Measurements from ENCODE around the gene SBNO2. TPM values are rescaled to one million over a fixed set of nuclear protein-coding genes. Genes with fewer than 3 reads are reported as not detected.
A peak's percentile ranks its signal among the peaks of the same experiment; 100 is the strongest.

The SBNO2 gene
- total RNA-seq, 1 donor from 2014 or later, result 53.0 TPM

DNA sequence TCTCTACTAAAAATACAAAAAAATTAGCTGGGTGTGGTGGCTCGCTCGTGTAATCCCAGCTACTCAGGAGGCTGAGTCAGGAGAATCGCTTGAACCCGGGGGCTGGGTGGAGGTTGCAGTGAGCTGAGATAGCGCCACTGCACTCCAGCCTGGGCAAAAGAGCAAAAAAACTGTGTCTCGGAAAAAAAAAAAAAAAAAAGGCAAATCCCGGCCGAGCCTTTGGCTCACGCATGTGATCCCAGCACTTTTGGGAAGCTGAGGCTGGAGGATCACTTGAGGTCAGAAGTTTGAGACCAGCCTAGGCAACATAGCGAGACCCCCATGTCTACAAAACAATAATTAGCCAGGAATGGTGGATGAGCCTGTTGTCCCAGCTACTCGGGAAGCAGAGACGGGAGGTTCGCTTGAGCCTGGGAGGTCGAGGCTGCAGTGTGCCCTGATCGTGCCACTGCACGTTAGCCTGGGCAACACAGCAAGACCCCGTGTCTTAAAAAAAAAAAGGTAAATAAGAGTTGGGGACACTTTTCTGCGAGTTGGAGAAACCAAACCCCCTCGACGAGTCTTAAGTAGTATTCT lies 70.8 kb downstream of the SBNO2 start:
- Mint-ChIP-seq H3K27ac (peak overlapping the region; percentile 92), H3K4me3 (peak overlapping the region; percentile 57), H3K27me3 (ENCODE audit: low read depth) (no peaks in the 10 kb centered on the region), H3K9me3 (no peaks in the 10 kb centered on the region), H3K36me3 (no peaks in the 10 kb centered on the region), H3K4me1 (peaks cover 28% of the 10 kb centered on the region)
- TF ChIP-seq, protein P1, sequence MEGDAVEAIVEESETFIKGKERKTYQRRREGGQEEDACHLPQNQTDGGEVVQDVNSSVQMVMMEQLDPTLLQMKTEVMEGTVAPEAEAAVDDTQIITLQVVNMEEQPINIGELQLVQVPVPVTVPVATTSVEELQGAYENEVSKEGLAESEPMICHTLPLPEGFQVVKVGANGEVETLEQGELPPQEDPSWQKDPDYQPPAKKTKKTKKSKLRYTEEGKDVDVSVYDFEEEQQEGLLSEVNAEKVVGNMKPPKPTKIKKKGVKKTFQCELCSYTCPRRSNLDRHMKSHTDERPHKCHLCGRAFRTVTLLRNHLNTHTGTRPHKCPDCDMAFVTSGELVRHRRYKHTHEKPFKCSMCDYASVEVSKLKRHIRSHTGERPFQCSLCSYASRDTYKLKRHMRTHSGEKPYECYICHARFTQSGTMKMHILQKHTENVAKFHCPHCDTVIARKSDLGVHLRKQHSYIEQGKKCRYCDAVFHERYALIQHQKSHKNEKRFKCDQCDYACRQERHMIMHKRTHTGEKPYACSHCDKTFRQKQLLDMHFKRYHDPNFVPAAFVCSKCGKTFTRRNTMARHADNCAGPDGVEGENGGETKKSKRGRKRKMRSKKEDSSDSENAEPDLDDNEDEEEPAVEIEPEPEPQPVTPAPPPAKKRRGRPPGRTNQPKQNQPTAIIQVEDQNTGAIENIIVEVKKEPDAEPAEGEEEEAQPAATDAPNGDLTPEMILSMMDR (IDR thresholded peaks at IDR 0.05; ENCODE audit: unreplicated experiment), result no peak
- DNase-seq (ENCODE audit: low spot score in 2 of 2, unreplicated experiment in 2 of 2), result no peak

DNA sequence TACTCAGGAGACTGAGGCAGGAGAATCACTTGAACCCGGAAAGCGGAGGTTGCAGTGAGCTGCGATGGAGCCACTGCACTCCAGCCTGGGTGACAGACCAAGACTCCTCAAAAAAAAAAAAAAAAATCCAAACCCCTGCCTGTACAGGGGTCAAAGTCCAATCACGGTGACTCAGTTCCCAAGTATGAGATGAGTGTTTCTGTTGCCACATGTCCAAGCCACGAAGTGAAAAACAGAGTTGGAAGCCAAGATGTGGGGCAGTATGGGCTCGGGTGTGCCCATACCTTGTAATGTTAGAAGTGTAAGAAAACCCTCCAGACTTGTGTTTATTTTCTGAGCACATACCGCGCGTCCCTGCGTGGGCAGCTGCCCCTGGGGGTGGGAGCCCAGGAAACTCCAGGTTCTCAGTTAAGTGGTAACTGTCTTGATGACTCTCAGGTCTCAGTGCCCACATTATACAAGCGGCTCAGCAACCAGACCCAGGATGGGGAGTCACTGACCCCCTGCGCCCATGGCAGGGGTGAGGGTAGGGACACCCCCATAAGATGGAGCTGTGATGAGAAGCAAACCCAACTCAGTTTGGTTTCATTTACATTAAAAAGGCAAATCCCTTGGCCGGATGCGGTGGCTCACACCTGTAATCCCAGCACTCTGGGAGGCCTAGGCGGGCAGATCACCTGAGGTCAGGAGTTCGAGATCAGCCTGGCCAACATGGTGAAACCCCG lies 71.5 kb downstream of the SBNO2 start:
- no peaks in the 10 kb centered on the region for H3K9me3 Mint-ChIP-seq
- H3K4me1 Mint-ChIP-seq, result peaks cover 28% of the 10 kb centered on the region
- no peak overlapping the region for H3K4me3 Mint-ChIP-seq
- TF ChIP-seq, protein P1 (IDR thresholded peaks at IDR 0.05; ENCODE audit: unreplicated experiment), result no peak
- peak overlapping the region; percentile 92 for H3K27ac Mint-ChIP-seq
- H3K27me3 Mint-ChIP-seq (ENCODE audit: low read depth), result no peaks in the 10 kb centered on the region
- DNase-seq (ENCODE audit: low spot score in 2 of 2, unreplicated experiment in 2 of 2), result no peak
- no peaks in the 10 kb centered on the region for H3K36me3 Mint-ChIP-seq

DNA sequence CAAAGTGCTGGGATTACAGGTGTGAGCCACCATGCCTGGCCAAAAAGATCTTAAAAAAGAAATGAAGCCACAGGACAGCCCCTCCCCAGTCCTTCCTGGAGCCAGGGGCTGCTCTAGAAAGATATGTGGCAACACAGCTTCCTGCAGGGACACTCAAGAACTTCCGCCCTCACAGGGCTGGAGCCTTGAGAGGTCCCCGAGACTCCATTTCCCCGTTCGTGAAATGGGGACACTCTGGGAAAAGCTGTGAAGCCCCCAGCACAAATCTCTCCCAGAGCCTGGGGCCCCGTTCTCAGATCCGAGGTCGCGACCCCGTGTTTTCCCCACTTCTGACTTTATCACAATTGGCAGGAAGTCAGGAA lies 72.8 kb downstream of the SBNO2 start:
- Mint-ChIP-seq H3K27ac (peak overlapping the region; percentile 89), H3K4me1 (peaks cover 25% of the 10 kb centered on the region), H3K27me3 (ENCODE audit: low read depth) (no peaks in the 10 kb centered on the region), H3K36me3 (no peaks in the 10 kb centered on the region), H3K9me3 (no peaks in the 10 kb centered on the region), H3K4me3 (no peak overlapping the region)
- TF ChIP-seq, protein P1 (IDR thresholded peaks at IDR 0.05; ENCODE audit: unreplicated experiment), result no peak
- no peak for DNase-seq (ENCODE audit: low spot score in 2 of 2, unreplicated experiment in 2 of 2)

DNA sequence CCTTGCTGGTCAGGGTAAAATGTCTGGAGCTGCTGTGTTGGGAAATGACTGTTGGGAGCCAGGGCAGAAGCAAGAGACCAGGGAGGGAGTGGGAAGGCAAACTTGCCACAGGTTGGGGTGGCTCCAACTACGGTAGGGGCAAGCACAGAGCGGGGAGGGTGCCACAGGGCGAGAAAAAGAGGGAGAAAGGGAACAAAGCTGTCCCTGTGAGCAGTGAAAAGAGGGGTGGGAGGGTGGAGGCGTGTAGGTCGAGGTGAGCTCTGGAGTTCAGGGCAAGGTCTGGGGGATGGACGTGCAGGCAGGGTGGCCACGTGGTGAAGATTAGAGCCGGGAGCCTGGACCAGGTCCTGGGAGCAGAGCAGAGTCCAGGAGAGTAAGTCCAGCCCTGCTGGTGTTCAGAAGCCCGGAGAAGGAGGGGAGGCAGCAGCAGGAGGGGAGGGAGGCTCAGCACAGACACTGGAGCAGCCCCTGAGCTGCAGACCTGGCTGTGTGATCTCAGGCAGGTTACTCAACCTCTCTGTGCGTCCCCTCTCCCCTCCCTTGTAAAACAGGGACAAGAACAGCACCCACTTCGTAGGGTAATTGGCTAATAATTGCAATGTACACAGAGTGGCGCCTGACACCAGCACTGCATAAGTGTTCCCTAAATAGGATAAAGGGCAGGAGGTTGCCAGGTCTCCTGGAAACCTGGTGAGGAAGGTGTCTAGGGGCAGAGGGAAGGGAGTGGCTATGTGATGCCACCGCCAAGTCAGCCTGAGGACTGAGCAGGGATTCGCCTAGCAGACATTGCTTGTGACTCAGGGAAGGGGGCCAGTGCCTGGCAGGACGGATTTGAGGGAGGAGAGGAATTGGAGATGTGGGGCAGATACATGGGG lies 75.7 kb downstream of the SBNO2 start:
- Mint-ChIP-seq H3K36me3 (no peaks in the 10 kb centered on the region), H3K9me3 (no peaks in the 10 kb centered on the region), H3K27ac (peak overlapping the region; percentile 31), H3K4me3 (no peak overlapping the region), H3K4me1 (peaks cover 32% of the 10 kb centered on the region), H3K27me3 (ENCODE audit: low read depth) (no peaks in the 10 kb centered on the region)
- TF ChIP-seq, protein P1 (IDR thresholded peaks at IDR 0.05; ENCODE audit: unreplicated experiment), result no peak
- no peak for DNase-seq (ENCODE audit: low spot score in 2 of 2, unreplicated experiment in 2 of 2)

DNA sequence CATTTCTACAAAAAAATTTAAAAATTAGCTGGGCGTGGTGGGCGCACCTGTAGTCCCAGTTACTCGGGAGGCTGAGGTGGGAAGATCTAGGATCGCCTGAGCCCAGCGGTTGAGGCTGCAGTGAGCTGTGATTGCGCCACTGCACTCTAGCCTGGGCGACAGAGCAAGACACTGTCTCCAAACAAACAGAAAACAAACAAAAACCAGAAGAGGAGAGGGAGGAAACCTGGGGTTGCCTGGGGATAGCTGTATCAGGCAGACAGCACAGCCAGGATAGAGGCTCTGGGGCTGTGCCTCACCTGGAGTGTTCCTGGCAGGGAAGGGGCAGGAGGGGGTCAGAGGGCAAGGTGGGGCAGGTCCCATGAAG lies 76.3 kb downstream of the SBNO2 start:
- TF ChIP-seq, protein P1 (IDR thresholded peaks at IDR 0.05; ENCODE audit: unreplicated experiment), result no peak
- H3K27me3 Mint-ChIP-seq (ENCODE audit: low read depth), result no peaks in the 10 kb centered on the region
- H3K4me1 Mint-ChIP-seq, result peaks cover 33% of the 10 kb centered on the region
- peak overlapping the region; percentile 31 for H3K27ac Mint-ChIP-seq
- H3K4me3 Mint-ChIP-seq, result peak overlapping the region; percentile 20
- no peaks in the 10 kb centered on the region for H3K9me3 Mint-ChIP-seq
- H3K36me3 Mint-ChIP-seq, result no peaks in the 10 kb centered on the region
- DNase-seq (ENCODE audit: low spot score in 2 of 2, unreplicated experiment in 2 of 2), result no peak

Measured in mesothelial cell of epicardium (in vitro differentiated cells).